Measurements from ENCODE around the gene SIAH2.
A peak's percentile ranks its signal among the peaks of the same experiment; 100 is the strongest.
"Not testable (repeated sequence)": the region's sequence is repeated elsewhere in the genome, so short reads cannot be mapped to it uniquely, and the experiment has no call there.

SIAH2 gene

GRCh38 chr3:150763122-150763840, at the start of gene SIAH2:
Gene SIAH2, minus strand, starts transcription at chr3:150763169. Its CDS starts 320 bp downstream, at chr3:150762849.
- DNase-seq, result peak; percentile 89 to 94 (median 94)

DNA sequence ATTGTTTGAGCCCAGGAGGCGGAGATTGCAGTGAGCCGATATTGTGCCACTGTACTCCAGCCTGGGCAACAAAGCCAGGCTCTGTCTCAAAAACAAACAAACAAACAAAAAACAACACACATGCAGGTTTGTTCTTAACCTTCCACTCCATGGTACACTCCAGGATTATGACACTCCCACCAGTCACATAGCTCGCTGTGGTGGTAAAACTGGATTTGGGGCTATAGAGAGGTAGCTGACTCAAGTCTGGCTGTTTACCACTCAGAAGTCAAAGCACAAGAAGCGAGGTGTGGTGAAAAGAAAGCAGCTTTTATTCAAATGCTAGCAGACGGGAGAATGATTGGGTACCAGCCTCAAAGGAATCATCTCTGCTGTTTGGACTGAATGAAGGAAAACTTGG, 49.0 kb upstream of the SIAH2 start:
- no peak for DNase-seq

DNA sequence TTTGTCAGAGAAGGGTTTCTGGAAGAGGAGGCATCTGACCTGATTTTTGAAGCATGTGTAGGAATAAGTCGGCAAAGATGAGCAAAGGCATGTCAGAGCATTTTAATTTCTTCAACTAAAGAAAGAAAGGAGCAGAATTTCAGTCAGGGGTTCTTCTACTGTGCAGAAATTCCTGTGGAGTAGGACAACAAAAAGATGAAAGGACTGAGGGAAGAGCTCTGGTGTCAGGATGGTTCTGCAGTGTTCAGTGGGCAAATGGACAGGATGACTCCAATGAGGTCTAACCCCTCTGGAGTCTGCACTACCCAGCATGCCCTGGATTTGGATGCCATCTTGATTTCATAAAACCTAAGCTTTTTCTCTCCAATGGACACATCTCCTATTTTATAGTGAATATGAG, 47.7 kb upstream of the SIAH2 start:
- DNase-seq, result no peak

GRCh38 chr3:150806185-150806835, 43.3 kb upstream of the SIAH2 start:
- no peak for DNase-seq

DNA sequence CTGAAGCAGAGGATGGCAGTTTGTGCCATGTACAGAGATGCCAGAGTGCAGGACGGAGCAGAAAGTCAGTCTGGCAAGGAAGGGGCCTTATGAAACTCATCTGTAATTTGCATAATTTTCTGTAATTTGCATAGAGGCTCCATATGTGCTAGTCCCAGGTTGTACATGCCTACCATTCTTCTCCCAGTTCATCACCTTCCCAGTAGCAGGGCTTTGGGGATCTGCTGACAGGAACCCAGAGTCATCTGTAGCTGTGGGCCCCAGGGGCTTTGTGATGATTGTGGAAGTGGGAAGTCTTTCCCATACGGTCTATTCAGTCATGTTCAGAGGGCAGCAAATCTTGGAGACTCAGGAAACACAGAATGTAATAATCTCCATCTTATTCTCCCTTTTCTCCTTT, 42.4 kb upstream of the SIAH2 start:
- DNase-seq, result no peak

- DNase-seq, result no peak
Observed at GRCh38 chr3:150803440-150803985, 40.5 kb upstream of the SIAH2 start.

DNA sequence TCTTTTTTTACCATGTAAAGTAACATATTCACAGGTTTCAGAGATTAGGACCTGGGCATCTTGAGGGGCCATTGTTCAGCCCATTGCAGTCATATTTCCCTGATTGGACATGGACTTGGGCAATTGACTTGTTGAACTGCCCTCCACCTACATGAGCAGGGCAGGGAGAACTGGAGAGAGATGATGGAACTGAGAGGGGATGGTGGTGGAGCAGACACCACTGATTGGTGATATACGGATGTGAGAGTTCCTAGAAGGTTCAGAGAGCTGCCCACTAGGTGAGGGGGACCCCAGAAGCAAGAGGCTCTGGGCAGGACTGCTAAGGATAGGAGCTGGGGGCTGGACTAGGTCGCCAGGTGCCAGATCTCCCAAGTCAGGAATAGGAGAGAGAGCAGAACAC, 37.8 kb upstream of the SIAH2 start:
- DNase-seq, result no peak

GRCh38 chr3:150798122-150798618, 35.2 kb upstream of the SIAH2 start:
- no peak for DNase-seq

DNA sequence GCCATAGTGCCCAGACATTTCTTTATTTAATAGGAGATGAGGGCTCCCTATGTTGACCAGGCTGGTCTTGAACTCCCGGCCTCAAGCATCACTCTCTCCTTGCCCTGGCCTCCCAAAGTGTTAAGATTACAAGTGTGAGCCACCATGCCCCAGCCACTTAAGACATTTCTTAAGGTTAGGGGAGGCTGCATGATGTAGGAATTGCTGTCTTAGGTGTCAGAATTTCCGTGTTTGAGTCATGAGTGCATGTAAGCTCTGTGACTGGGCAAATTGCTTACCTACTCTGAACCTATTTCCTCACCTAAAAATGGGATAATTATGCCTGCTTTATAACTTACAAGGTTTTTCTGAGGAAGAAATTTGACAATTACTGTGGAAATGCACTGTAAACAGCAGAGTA, 34.2 kb upstream of the SIAH2 start:
- DNase-seq, result no peak

GRCh38 chr3:150796527-150796926, 33.6 kb upstream of the SIAH2 start:
- DNase-seq, result not testable (repeated sequence)

DNA sequence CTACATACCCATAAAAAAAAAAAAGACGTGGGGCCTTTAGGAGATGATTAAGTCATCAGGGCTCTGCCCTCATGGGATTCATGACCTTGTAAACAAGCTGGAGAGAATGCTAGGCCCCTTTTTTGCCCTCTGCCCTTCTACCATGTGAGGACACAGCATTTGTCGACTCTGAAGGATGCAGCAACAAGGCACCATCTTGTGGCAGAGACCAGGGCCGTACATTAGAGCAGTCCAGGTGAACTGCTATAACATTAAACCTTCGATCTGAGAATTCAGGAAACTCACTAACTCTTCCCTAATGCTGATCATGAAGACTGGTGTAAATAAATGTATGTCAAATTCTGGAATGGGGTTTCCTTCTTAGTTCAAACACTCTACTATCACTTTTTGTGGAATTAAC, 30.7 kb upstream of the SIAH2 start:
- no peak for DNase-seq

DNA sequence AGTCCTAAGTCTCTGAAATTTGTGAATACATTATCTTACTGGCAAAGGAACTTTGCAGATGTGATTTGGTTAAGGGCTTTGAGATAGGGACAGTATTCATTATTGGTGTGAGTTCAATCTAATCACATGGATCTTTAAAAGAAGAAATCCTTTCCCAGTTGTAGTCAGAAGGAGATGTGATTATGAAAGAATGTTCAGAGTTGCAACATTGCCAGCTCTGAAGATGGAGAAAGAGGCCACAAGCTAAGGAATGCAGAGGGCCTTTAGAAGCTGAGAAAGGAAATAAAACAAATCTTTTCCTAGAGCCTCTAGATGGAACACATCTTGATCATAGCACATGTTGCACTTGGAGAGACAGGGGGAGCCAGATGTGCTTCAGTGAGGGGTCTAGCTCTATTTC, 27.7 kb upstream of the SIAH2 start:
- DNase-seq, result no peak

- DNase-seq, result no peak
Observed at GRCh38 chr3:150789451-150789850, 26.5 kb upstream of the SIAH2 start.

DNA sequence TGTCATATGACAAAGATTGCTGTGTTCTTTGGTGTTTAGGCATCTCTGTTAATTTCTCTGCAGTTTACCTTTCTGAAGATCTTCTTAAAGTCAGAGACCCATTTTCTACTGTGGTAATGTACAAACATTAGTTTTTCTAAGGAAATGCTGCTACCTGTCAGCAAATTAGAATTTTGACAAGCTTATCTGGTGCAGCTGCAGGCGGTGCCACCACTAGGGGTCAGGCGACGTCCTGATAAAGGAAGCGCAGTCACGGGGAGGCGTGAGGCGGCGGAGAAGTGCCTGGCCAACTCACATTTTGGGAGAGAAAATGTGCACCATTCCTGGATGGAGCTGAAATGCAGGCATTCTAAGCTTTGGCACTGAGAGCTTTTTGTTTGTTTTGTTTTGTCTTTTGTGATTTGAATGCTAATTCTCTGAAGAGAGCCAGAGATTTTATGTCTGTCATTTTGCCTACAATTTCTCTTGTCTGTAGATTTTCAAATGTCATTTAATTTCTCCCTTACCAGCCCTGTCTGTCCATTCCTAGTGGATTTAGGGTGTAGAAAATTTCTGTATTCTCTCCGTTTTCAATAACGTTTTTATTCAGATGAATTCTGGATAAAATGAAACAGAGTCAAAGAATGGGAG, 24.9 kb upstream of the SIAH2 start:
- DNase-seq, result peak; percentile 57 to 71 (median 66)

DNA sequence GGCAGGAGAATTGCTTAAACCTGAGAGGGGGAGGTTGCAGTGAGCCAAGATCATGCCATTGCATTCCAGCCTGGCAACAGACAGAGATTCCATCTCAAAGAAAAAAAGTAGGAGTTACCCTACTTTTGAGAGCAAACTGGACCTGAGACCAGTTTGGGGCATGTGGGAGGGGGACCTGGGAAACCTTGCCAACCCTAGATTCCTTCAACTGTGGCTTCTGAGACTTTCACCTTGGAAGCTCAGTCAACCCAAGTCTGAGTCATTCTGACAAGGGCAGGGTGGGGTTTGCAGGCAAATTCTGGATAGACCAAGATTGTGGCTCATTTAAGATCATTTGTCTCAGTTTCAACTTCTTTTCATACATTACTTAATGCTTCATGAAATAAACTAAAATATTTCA, 23.8 kb upstream of the SIAH2 start:
- no peak for DNase-seq

DNA sequence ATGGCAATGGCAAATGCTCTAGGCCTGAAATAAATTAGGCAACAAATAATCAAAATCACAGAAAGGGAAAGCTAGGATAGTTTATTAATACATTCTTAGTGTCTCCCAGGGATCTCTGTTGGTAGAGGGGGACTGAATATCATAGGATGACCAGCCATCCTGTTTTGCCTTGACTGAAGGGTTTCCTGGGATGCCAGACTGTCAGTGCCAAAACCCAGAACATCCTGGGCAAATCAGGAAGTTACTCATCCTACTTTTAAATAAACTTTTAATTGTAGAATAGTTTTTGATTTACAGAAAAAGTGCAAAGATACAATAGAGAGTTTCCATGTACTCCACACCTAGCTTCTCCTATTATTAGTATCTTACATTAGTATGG, 21.8 kb upstream of the SIAH2 start:
- no peak for DNase-seq

DNA sequence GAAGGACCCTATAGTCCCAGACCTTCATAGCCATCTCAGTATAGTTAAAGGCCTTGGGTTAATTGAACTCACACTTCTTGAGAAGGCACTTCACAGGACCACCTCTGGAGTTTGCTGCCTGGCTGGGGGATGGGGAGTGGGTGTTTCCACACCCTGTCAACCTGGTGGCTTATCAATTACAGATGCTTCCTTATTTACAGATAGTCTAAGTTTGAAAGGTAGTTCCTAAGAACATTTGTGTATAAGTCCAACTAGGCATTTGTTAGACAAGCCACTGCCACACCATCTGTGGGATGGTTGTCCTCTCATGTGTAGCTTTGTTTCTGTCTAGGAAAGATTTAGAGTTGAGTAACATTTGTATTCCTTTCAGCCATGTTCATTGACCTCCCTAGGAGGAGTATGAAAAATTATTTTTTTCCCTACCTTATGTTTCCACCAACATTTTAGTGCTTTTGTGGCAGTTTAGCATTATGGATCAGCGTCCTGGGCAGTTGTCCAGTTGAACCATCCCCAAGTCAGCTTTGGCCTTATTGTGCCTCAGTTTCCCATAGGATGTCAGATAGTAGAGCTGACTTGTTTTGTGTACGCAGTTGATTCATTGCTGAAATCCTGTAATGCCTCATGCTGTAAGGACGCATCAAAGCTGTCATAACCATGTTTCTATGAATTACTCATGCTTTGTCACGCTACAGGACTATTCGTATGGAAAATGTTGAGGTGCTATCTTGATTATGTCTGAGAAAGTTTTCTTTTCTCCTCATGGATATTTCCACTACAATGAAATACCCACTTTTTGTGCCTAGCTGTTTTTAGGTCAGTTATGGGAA, 21.2 kb upstream of the SIAH2 start:
- DNase-seq, result no peak

DNA sequence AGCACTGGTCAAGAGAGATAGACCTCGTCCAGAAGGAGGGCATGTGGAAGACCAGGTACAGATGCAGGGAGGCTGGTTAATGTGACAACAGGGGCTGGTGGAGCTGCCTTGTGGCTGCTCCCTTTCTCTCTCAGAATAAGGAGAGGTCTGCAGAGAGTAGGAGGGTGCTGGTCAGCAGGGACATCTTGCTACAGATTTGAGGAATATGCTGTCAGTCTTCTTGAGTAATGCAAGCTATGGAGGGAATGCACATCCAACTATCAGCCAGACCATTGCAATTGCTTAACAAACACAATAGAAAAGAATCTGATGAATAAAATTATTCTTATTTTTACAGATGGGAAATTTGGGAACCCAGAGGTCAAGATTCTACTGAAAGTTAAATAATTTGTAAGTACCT, 20.3 kb upstream of the SIAH2 start:
- DNase-seq, result no peak

DNA sequence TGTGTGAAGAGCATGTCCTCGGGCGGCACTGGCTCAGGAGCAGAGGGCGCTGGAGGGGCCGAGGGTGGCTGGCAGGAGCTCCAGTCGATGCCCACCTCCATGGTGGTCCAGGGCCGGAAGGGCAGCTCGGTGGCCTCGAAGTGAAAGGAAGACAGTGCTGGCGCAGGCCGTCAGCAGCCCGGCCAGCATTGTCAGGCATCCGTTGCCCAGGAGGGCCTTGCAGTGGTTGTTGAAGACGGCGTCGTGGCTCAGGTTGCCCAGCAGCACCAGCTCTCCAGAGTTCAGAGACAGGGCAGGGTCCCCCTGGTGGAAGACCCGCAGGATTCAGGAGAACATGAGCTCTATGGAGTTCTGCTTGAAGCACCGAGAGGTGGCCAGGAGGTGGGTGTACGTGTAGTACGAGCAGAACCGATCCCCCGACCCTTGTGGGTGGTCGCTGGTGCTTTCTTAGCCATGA, 16.5 kb upstream of the SIAH2 start:
- no peak for DNase-seq

- no peak for DNase-seq
Observed at GRCh38 chr3:150778793-150779401, 15.9 kb upstream of the SIAH2 start.

- DNase-seq, result no peak
Observed at GRCh38 chr3:150775001-150775599, 12.1 kb upstream of the SIAH2 start.

GRCh38 chr3:150773616-150774192, 10.7 kb upstream of the SIAH2 start:
- no peak for DNase-seq

All from activated CD4-positive, CD25-positive, alpha-beta regulatory T cell (primary cell).